ENCODE measurements around the gene UBXN10. TPM values are rescaled to one million over a fixed set of nuclear protein-coding genes. Genes with fewer than 3 reads are reported as not detected.

The UBXN10 gene
- polyA plus RNA-seq, 3 donors, result 0.16 to 0.82 (median 0.30) TPM

DNA sequence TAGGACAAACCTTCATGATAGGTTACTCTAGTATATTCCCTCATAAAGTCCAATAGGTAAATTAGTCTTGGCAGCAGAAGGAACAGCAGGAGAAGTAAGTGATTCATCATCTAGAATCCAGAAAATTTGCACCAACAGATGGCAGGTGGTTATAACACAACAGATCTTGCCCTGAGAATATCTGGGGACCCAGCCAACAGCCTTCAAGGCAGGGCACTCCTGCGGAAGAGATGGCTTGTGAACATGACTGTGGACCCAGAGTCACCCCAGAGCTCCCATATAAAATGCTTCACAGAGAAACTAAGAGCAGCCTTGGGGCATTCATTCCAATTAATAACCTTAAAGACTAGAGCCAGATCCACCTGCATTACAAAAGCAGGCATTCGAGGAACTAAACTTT is 8.3 kb downstream of the UBXN10 start:
- Mint-ChIP-seq H3K9me3 (no peaks in the 10 kb centered on the region), H3K36me3 (no peaks in the 10 kb centered on the region), H3K27ac (no peak overlapping the region), H3K4me1 (peaks cover 3% of the 10 kb centered on the region), H3K4me3 (no peak overlapping the region), H3K27me3 (ENCODE audit: low read depth in 3 of 3) (peaks cover 20 to 38% (median 38%) of the 10 kb centered on the region in 3 donors)
- H3K27me3 ChIP-seq (ENCODE audit: control insufficient read depth in 2 of 2, insufficient read depth in 2 of 2, low read length in 2 of 2), result peaks cover 3 to 6% of the 10 kb centered on the region in 2 donors
- intact Hi-C loops (cut with micrococcal nuclease), result loop anchor here (2.0 to 5.0 kb wide), 3 partner anchors 92 to 275 kb away; partner anchors contain the start of gene PLA2G2E (in 1 of the 2)
- H4K20me1 ChIP-seq (ENCODE audit: insufficient read depth, low read length), result no peaks in the 10 kb centered on the region
- H3K4me1 ChIP-seq (ENCODE audit: control insufficient read depth in 1 of 2, insufficient read depth in 2 of 2, low read length in 2 of 2), result no peaks in the 10 kb centered on the region
- no peaks in the 10 kb centered on the region for H3K79me2 ChIP-seq (ENCODE audit: insufficient read depth, low read length)
- WGBS (ENCODE audit: insufficient coverage), result 92% methylated on average over 2 of the region's 2 CpGs
- no peak overlapping the region for H2AFZ ChIP-seq (ENCODE audit: insufficient read depth, low read depth, low read length, poor library complexity, severe bottlenecking)
- no peak overlapping the region for H3K4me3 ChIP-seq (replicated peaks in 1 of 3; ENCODE audit: low read depth in 2 of 3, low read length in 3 of 3)
- no peaks in the 10 kb centered on the region for H3K9me3 ChIP-seq (replicated peaks in 1 of 2; ENCODE audit: control insufficient read depth in 1 of 2, insufficient read depth in 1 of 2, low read length in 2 of 2)
- no peak overlapping the region for H3K9ac ChIP-seq (ENCODE audit: insufficient read depth, low read length, poor library complexity, severe bottlenecking)
- TF ChIP-seq, protein P1, sequence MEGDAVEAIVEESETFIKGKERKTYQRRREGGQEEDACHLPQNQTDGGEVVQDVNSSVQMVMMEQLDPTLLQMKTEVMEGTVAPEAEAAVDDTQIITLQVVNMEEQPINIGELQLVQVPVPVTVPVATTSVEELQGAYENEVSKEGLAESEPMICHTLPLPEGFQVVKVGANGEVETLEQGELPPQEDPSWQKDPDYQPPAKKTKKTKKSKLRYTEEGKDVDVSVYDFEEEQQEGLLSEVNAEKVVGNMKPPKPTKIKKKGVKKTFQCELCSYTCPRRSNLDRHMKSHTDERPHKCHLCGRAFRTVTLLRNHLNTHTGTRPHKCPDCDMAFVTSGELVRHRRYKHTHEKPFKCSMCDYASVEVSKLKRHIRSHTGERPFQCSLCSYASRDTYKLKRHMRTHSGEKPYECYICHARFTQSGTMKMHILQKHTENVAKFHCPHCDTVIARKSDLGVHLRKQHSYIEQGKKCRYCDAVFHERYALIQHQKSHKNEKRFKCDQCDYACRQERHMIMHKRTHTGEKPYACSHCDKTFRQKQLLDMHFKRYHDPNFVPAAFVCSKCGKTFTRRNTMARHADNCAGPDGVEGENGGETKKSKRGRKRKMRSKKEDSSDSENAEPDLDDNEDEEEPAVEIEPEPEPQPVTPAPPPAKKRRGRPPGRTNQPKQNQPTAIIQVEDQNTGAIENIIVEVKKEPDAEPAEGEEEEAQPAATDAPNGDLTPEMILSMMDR (IDR thresholded peaks at IDR 0.05), result no peak
- no peak overlapping the region for H3K4me2 ChIP-seq (replicated peaks; ENCODE audit: extremely low read depth, low read length, poor library complexity, severe bottlenecking)
- H3K36me3 ChIP-seq (replicated peaks in 1 of 2; ENCODE audit: control insufficient read depth in 1 of 2, insufficient read depth in 2 of 2, low read length in 2 of 2), result no peaks in the 10 kb centered on the region
- H3K27ac ChIP-seq (ENCODE audit: low read depth in 1 of 2, low read length in 2 of 2), result no peak overlapping the region
- no peak for DNase-seq

DNA sequence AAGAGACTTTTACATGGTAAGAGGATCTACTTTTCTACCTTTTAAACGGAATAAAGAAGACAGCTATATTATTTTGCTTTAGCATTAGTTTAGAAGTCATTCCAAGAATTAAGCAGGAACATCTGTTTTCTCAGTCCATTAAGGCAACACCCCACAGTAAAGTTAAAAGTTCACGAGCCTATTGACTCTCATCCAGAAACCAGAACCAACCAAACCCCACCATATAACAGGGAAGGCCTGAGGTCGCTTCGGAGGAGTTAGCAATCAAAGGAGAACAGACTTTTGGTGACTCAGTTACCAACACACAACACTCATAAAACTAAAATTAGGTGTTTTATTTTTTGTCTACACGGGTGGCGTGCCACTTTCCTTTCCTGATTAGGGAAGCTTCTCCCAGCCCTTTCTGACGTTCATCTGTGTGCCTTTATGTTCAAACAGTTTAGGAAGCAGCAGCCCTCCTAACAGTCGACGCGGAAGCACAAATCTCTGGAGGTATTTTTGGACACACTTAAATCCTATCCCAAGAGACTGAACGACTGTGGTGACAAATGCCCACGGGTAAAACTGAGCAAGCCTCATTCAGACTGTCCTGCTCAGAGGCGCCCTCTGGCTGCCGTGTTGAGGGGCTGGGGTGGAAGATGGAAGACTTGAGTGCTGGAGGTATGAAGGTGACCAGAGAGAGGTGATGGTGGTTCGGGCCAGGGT is 9.0 kb downstream of the UBXN10 start:
- peaks cover 0 to 2% (median 0%) of the 10 kb centered on the region in 7 donors for H3K9me3 Mint-ChIP-seq
- intact Hi-C loops (cut with micrococcal nuclease), result loop anchor here (2.0 to 5.0 kb wide), 3 partner anchors 93 to 276 kb away; partner anchors contain the start of gene PLA2G2E (in 1 of the 2)
- H4K20me1 ChIP-seq (ENCODE audit: insufficient read depth, low read length), result no peaks in the 10 kb centered on the region
- TF ChIP-seq, protein P1 (IDR thresholded peaks at IDR 0.05), result peak; percentile 76
- H3K9ac ChIP-seq (ENCODE audit: insufficient read depth, low read length, poor library complexity, severe bottlenecking), result no peak overlapping the region
- no peaks in the 10 kb centered on the region for H3K9me3 ChIP-seq (replicated peaks in 1 of 2; ENCODE audit: control insufficient read depth in 1 of 2, insufficient read depth in 1 of 2, low read length in 2 of 2)
- H3K27ac ChIP-seq (ENCODE audit: low read depth in 1 of 2, low read length in 2 of 2), result no peak overlapping the region
- no peak overlapping the region for H3K4me2 ChIP-seq (replicated peaks; ENCODE audit: extremely low read depth, low read length, poor library complexity, severe bottlenecking)
- no peaks in the 10 kb centered on the region for H3K79me2 ChIP-seq (ENCODE audit: insufficient read depth, low read length)
- peak; percentile 11 to 32 (median 18) for DNase-seq
- H3K27ac Mint-ChIP-seq, result no peak overlapping the region
- H3K27me3 Mint-ChIP-seq (ENCODE audit: low read depth in 3 of 3), result peaks cover 21 to 36% (median 33%) of the 10 kb centered on the region in 3 donors
- peaks cover 3 to 5% of the 10 kb centered on the region in 2 donors for H3K27me3 ChIP-seq (ENCODE audit: control insufficient read depth in 2 of 2, insufficient read depth in 2 of 2, low read length in 2 of 2)
- peak overlapping the region in 1 of 2 donors; percentile 9 for H3K4me3 Mint-ChIP-seq
- no peaks in the 10 kb centered on the region for H3K36me3 ChIP-seq (replicated peaks in 1 of 2; ENCODE audit: control insufficient read depth in 1 of 2, insufficient read depth in 2 of 2, low read length in 2 of 2)
- H2AFZ ChIP-seq (ENCODE audit: insufficient read depth, low read depth, low read length, poor library complexity, severe bottlenecking), result no peak overlapping the region
- H3K4me3 ChIP-seq (replicated peaks in 1 of 3; ENCODE audit: low read depth in 2 of 3, low read length in 3 of 3), result no peak overlapping the region
- H3K36me3 Mint-ChIP-seq, result no peaks in the 10 kb centered on the region
- WGBS (ENCODE audit: insufficient coverage), result 15% methylated on average over 10 of the region's 15 CpGs
- H3K4me1 Mint-ChIP-seq, result peaks cover 3% of the 10 kb centered on the region
- H3K4me1 ChIP-seq (ENCODE audit: control insufficient read depth in 1 of 2, insufficient read depth in 2 of 2, low read length in 2 of 2), result no peaks in the 10 kb centered on the region

All from CD14-positive monocyte (primary cell).